NT2/D1 (cell line): ENCODE measurements around the gene GCK.

Experiments
- YY1 ChIP-seq: IDR thresholded peaks from 2 replicates; pipeline ENCODE4 v1.6.1; 2011; ENCODE audit not compliant: insufficient read length, insufficient read depth
- ZNF274 ChIP-seq: IDR thresholded peaks from 2 replicates; pipeline ENCODE4 v1.6.1; 2011; ENCODE audit warnings: mild to moderate bottlenecking, low read depth, low read length

- TF ChIP-seq ZNF274 (no peak), YY1 (no peak)
Measured at GRCh38 chr7:44183386-44183785, 5.9 kb downstream of the GCK start.
